ENCODE results near the gene SLC41A3. TPM values are rescaled to one million over a fixed set of nuclear protein-coding genes. Genes with fewer than 3 reads are reported as not detected.

The SLC41A3 gene
- total RNA-seq, 1 donor from 2014 or later = 62.9 TPM

GRCh38 chr3:126127904-126128303 lies 44.0 kb upstream of the SLC41A3 start:
- TF ChIP-seq POLR2A (IDR thresholded peaks at IDR 0.05) = no peak
- no peak for TF ChIP-seq POLR2AphosphoS5 (IDR thresholded peaks at IDR 0.05; ENCODE audit: insufficient read depth in 1 of 2, low read depth in 1 of 2)
- TF ChIP-seq, protein P1, sequence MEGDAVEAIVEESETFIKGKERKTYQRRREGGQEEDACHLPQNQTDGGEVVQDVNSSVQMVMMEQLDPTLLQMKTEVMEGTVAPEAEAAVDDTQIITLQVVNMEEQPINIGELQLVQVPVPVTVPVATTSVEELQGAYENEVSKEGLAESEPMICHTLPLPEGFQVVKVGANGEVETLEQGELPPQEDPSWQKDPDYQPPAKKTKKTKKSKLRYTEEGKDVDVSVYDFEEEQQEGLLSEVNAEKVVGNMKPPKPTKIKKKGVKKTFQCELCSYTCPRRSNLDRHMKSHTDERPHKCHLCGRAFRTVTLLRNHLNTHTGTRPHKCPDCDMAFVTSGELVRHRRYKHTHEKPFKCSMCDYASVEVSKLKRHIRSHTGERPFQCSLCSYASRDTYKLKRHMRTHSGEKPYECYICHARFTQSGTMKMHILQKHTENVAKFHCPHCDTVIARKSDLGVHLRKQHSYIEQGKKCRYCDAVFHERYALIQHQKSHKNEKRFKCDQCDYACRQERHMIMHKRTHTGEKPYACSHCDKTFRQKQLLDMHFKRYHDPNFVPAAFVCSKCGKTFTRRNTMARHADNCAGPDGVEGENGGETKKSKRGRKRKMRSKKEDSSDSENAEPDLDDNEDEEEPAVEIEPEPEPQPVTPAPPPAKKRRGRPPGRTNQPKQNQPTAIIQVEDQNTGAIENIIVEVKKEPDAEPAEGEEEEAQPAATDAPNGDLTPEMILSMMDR (IDR thresholded peaks at IDR 0.05) = no peak
- peak; percentile 44 to 74 for DNase-seq (ENCODE audit: extremely low spot score in 2 of 2)
- intact Hi-C loops (cut with DNase I) = loop anchor here (5.0 kb wide), 1 partner anchor 269 kb away; no protein-coding TSS in a partner anchor
- H3K4me3 ChIP-seq = no peak overlapping the region
- no peaks in the 10 kb centered on the region for H3K27me3 ChIP-seq
- no peak overlapping the region for H3K27ac ChIP-seq
- H3K36me3 ChIP-seq = no peaks in the 10 kb centered on the region
- no peaks in the 10 kb centered on the region for H3K9me3 ChIP-seq
- no peaks in the 10 kb centered on the region for H3K4me1 ChIP-seq

DNA sequence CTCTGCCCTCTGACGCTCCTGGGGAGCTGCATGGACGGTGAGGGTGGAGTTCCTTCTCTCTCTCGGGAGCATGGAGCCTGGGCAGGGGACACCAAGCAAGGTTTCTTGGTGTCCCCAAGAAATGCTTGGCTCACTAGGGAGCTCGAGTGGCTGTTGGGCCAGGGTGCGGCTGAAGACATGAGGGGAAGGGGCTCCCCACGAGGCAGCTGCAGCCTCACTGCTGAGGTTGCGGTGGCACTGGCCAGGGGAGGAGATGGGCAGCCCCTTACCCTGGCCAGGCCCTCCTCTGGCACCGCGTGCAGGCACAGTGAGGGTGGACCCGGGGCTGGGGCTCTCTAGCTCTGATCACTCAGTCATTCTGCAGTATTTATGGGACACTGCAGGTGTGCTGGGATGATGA lies 43.5 kb upstream of the SLC41A3 start:
- Histone ChIP-seq H3K27me3 (no peaks in the 10 kb centered on the region), H3K4me1 (no peaks in the 10 kb centered on the region), H3K4me3 (no peak overlapping the region), H3K36me3 (no peaks in the 10 kb centered on the region), H3K9me3 (no peaks in the 10 kb centered on the region), H3K27ac (no peak overlapping the region)
- DNase-seq (ENCODE audit: extremely low spot score in 2 of 2) = peak in 1 of 2 donors; percentile 54
- intact Hi-C loops (cut with DNase I) = loop anchor here (5.0 kb wide), 1 partner anchor 270 kb away; no protein-coding TSS in a partner anchor
- TF ChIP-seq POLR2A (IDR thresholded peaks at IDR 0.05) (no peak), POLR2AphosphoS5 (IDR thresholded peaks at IDR 0.05; ENCODE audit: insufficient read depth in 1 of 2, low read depth in 1 of 2) (no peak)
- TF ChIP-seq, protein P1 (IDR thresholded peaks at IDR 0.05) = no peak

- intact Hi-C loops (cut with DNase I) = loop anchor here (5.0 kb wide), 1 partner anchor 270 kb away; no protein-coding TSS in a partner anchor
- Histone ChIP-seq H3K36me3 (no peaks in the 10 kb centered on the region), H3K27ac (no peak overlapping the region), H3K4me1 (no peaks in the 10 kb centered on the region), H3K4me3 (no peak overlapping the region), H3K27me3 (no peaks in the 10 kb centered on the region), H3K9me3 (no peaks in the 10 kb centered on the region)
- peak; percentile 75 to 94 for DNase-seq (ENCODE audit: extremely low spot score in 2 of 2)
- TF ChIP-seq POLR2A (IDR thresholded peaks at IDR 0.05) = no peak
- TF ChIP-seq, protein P1 (IDR thresholded peaks at IDR 0.05) = no peak
Observed at GRCh38 chr3:126126811-126127431, 43.0 kb upstream of the SLC41A3 start.

DNA sequence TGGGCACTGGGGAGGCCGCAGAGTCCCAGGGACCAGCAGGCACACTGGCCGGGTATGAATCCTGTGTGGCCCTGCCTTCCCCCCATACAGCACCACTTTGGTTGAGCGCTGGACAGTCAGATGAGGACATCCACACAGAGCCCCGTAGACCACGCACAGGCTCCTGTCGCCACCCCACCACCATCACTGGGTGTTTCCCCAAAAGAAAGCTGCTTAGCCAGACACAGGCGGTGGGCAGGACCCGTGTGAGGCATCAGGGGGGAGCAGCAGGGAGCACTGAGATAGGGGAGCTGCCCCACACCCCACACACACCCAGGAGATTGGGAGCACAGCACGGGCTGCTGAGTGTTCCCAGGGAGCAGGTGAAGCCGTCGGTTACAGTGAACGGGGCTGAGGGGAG lies 42.4 kb upstream of the SLC41A3 start:
- H3K4me3 ChIP-seq = no peak overlapping the region
- no peaks in the 10 kb centered on the region for H3K4me1 ChIP-seq
- TF ChIP-seq POLR2A (IDR thresholded peaks at IDR 0.05) = no peak
- TF ChIP-seq, protein P1 (IDR thresholded peaks at IDR 0.05) = no peak
- TF ChIP-seq POLR2AphosphoS5 (IDR thresholded peaks at IDR 0.05; ENCODE audit: insufficient read depth in 1 of 2, low read depth in 1 of 2) = no peak
- peak; percentile 74 to 93 for DNase-seq (ENCODE audit: extremely low spot score in 2 of 2)
- no peak overlapping the region for H3K27ac ChIP-seq
- intact Hi-C loops (cut with DNase I) = loop anchor here (5.0 kb wide), 1 partner anchor 271 kb away; no protein-coding TSS in a partner anchor
- H3K27me3 ChIP-seq = no peaks in the 10 kb centered on the region
- H3K9me3 ChIP-seq = no peaks in the 10 kb centered on the region
- H3K36me3 ChIP-seq = no peaks in the 10 kb centered on the region

GRCh38 chr3:126125781-126126251 lies 41.9 kb upstream of the SLC41A3 start:
- Histone ChIP-seq H3K27me3 (no peaks in the 10 kb centered on the region), H3K4me3 (no peak overlapping the region), H3K4me1 (no peaks in the 10 kb centered on the region), H3K9me3 (no peaks in the 10 kb centered on the region), H3K36me3 (no peaks in the 10 kb centered on the region), H3K27ac (no peak overlapping the region)
- no peak for TF ChIP-seq POLR2AphosphoS5 (IDR thresholded peaks at IDR 0.05; ENCODE audit: insufficient read depth in 1 of 2, low read depth in 1 of 2)
- TF ChIP-seq, protein P1 (IDR thresholded peaks at IDR 0.05) = no peak
- TF ChIP-seq POLR2A (IDR thresholded peaks at IDR 0.05) = no peak
- intact Hi-C loops (cut with DNase I) = loop anchor here (5.0 kb wide), 1 partner anchor 271 kb away; no protein-coding TSS in a partner anchor
- peak; percentile 54 to 61 for DNase-seq (ENCODE audit: extremely low spot score in 2 of 2)
